GM19324 (cell line): ENCODE measurements around the gene COL19A1.

ENCODE experiments used
- ATAC-seq: cut with Tn5 transposase; IDR thresholded peaks from one replicate; pipeline ENCODE4 v1.9.1; 2021; ENCODE audit warnings: mild to moderate bottlenecking, moderate library complexity; ENCODE audit not compliant: unreplicated experiment, low FRiP score

Gene COL19A1

DNA sequence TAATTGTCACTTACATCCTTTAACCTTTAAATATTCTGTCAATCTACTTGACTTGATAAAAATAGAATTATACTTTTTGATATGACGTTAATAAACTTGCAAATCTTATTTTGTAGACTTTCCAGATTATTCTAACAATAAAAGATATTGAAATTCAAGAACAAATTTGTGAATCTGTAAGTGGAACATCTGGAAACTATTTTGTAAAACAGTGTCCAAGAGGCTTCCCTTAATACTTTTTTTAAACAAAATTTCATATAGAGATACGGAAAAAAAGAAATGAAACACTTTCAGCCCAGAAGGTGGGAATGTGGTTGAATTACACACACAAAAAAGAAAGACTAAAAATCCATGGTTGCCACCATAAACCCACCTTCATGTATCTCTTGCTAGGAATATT lies 174.4 kb downstream of the COL19A1 start:
- ATAC-seq: no peak

DNA sequence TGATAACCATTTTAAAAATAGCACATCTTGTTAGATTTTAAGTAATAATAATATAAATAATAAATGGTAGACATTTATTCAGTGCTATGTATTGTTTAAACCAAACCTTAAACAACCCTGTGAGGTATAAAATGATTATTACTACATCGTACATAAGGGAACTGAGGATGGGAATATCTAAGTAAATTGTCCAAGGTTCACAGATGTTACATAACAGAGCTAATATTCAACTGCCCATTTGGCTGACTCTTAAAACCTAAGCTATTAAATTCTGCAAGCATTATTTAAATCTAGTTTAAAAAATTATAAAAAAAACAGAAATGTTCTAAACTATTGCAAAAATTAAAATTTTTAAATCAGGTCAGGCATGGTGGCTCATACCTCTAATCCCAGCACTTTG lies 175.1 kb downstream of the COL19A1 start:
- ATAC-seq: no peak

DNA sequence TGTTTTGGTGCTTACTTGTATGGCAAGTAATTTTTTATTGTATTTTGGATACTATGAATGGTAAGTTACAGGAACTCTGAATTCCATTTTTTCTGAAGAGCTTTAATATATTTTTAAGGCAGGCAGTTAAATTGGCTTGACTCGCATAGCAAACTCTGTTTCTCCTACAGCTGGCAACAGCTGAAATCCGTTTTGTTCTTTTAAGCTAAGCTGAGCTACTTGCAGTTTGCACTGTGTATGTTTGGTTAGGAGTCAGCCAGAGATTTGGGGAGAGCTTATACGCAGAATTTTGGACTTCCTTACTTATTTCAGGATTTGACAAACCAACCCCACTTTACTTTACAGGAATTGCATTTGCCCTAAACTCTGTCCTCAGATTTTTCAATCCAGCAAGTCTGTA lies 179.1 kb downstream of the COL19A1 start:
- no peak for ATAC-seq

DNA sequence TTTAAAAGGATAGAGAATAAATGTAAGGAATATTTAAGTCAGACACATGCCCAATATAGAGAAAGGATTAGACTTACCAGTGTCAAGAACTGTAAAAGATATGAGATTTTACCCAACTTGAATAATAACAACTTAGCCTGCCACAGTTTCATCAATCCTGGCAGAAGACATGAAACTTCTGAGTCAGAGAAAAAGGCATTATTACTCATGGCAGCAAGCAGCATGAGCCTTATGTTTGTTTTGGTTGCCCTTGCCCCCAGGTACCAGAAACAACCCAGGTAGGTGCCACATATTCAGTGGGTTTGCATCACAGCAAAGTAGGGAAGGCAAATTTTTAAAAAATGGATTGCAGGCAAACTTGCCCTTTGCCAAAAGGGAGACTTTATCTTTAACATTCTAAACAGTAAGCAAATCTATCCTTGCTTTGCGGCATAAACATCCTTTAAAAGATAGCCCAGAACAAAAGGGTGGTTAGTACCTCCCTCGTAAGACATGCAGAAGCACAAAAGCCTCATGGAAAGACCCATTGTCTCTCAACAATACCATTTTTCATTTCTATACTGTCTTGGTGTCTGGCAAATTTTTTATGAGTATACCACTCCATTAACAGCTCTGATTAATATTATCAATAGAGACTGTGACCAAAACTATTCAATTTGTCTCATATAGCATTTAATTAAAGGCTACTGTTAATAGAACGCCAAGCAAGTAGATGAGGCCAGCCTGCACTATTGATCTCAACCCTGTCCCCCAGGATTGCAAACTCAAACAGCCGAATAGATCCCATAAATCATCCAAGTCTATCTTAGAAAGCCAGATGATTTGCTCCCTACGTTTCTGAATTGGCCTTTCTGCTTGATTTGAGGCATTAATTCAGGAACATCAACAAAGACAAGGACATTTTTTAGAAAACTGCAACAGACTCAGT lies 185.1 kb downstream of the COL19A1 start:
- ATAC-seq: no peak

DNA sequence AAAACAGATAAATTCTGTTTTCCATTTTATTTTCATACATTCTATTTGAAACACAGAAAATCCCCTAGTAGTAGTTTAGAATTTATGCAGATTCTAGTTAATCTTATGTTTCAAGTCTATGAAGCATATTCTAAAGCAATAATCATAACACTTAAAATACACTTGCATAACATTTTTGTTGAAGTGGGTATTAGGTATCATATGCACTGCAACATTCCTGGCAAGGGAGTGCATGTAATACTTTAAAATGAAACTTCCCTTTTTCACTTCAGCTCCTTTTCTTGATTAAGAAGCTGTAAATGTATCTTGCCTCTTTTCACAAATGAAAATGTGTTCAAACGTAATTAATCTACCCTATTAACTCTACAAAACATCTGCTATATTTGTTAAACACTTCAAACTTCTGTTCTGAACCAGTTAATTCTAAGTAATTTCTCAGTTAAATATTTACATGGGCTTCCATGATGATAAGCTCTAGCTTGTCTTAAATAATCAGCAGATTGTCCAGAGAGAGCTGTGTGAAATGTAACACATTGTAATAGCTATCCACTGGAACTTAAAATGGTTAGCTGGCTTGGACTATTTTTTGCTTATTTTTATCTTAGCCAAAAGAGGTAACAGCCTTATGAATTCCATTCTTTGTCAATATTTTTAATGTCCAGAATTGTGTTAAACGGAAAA lies 192.8 kb downstream of the COL19A1 start:
- no peak for ATAC-seq

DNA sequence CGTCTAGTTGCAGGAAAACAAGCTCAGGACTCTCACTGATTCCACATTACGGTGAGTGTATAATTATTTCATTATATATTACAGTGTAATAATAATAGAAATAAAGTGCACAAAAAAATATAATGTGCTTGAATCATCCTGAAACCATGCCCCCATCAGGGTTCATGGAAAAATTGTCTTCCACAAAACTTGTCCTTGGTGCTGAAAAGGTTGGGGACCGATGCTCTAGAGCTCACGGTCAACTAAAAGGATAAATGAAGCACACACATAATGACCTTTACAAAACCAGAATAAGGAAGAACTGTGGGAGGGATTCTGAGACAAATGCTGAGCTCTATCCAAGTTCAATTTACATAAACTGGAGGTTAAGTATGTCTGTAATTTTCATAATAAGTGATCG lies 194.3 kb downstream of the COL19A1 start:
- ATAC-seq: no peak

DNA sequence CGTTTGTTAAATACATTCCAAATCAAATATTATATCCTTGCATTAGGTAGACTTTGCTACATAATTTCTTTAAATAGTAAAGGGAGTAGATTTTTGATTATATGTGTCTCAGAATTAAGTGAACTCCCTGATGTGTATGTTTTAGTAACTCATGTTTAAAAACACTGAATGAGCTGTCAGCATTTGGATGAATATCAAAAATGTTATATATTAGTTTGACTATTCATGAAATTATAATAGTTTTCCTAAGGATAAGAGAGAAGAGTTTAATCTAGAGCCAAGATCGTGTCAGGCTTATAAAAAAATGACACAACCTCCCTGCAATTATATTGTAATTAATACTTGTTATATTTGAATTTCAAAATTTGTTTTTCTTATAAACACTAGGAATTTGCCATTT lies 195.2 kb downstream of the COL19A1 start:
- ATAC-seq: no peak

DNA sequence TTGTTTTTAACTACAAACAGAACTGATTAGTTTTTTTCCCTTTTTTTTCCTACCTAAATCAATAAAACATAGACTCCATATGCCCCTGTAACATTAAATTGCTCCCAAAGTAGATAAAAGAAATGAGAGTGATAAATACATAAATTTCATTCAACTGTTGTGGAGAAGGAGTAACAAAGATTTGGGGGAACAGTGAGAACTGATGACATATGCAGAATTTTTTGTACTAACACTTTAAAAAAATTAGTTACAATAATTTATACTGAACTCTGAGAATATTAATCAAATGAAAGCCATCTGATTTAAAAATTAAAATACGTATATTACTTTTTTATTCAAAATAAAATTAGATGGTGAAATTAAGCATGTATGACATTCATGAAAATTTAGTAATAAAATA lies 195.7 kb downstream of the COL19A1 start:
- ATAC-seq: no peak

DNA sequence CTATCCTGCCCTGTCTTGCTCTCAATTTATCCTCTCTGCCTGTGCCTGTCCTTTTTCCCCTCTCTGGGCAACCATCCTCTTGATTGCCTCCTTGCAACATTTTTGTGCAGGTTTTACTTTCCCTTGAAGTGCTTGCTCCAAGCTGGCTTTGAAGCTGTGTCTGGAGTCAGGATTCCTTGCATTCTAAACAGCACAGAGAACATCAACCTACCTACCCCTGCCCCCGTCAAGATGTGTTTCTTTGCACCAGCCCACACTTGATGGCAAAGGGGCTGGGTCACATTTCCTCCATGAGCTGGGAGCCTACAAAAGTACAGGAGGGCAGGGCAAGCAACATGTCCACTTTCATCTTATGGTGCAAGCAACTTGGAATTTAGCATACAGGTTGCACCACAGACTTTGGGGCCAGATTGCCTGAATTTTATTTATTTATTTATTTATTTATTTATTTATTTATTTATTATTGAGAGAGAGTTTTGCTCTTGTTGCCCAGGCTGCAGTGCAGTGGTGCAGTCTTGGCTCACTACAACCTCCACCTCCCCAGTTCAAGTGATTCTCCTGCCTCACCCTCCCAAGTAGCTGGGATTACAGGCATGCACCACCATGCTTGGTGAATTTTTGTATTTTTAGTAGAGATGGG lies 206.3 kb downstream of the COL19A1 start:
- no peak for ATAC-seq

DNA sequence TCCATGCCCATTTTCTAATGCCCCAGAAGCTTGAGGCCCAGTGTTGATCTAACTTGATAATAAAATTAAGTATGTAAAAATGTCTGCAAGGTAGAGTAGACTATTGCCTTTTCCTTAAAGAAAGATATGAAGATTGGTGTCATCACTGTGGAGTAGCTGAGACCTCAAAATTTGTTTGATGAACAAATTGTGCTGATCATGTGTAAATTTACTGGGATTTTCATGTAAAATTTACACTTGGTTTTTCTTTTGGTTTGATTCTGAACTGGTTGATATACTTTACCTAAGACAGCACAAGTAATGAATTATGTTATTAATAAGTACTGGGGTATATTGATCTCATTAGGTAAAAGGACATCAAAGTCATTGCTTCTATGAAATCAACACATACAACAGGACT lies 207.3 kb downstream of the COL19A1 start:
- no peak for ATAC-seq

DNA sequence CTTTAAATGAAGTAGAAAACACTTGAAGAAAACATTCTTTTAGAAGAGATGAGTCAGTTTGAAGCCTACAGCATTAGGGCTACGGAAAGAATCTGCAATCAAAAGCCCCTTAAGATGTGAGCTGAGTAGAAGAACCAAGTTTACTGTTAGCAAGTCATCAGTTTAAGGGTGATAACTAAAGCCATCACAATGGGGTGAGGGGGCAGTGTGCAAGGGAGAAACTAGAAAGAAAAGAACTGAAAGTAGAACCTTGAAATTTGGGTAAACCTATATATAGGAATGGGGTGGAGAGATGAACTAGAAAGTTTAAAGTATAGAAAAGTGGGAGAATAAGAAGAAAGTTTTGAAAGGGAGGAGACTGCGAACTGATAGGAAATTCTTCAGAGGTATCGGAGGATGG lies 212.9 kb downstream of the COL19A1 start:
- peak; percentile 51 for ATAC-seq

DNA sequence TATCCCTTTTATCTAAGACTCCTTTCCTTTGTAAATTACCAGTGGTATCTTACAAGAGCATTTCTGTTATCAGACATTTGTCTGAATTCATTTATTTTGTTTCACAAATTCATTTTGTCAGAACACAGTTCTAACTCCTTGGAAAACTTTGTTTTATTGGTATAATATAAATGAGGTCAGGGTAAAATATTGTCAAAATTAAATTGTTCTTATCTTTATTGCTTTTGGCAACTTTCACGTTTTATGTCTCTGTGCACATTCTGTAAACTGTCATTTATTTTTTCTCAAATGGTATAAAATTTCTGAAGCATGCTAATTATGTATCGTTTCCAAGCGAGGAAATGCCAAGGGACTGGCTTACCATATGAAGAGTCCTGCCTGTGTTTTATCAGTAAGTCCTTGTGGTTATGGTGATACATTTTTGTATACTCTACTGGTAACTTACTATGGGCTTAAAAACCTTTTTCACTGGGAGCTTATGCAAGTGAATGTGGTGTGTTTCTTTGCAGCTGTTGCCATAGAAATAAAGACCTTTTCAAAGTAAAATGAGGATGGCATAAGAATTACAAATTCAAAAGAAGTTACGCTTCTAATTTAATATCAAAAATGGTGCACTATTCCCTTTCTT lies 214.2 kb downstream of the COL19A1 start:
- ATAC-seq: no peak

DNA sequence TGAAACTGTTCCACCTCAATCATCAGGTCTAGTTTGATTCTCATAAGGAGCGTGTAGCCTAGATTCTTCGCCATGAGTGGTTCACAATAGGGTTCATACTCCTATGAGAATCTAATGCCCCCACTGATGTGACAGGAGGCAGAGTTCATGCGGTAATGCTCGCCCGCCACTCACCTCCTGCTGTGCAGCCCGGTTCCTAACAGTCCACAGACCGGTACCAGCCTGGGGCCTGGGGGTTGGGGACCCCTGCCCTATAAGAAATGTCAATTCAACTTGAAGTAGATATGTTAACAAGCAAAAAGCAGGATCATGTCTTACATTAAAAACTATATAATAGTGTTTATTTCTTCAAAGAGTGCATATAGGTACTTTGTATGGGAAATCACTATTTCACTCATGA lies 216.5 kb downstream of the COL19A1 start:
- ATAC-seq: no peak

DNA sequence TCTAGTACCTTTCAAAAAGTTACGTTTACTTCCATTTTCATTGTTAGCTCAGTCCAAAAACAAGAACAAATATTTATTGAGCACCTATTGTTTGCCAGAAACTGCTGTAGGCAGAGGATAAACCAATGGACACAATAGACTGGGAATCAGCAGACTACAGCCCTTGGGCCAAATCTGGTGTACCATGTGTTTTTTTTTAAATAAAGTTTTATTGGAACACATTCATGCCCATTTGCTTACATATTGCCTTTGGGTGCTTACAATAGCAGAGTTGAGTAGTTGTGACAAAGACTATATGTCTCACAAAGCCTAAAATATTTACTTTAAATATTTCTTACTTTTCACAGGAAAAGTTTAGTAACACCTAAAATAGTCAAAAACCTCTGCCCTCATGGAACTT lies 220.4 kb downstream of the COL19A1 start:
- no peak for ATAC-seq

DNA sequence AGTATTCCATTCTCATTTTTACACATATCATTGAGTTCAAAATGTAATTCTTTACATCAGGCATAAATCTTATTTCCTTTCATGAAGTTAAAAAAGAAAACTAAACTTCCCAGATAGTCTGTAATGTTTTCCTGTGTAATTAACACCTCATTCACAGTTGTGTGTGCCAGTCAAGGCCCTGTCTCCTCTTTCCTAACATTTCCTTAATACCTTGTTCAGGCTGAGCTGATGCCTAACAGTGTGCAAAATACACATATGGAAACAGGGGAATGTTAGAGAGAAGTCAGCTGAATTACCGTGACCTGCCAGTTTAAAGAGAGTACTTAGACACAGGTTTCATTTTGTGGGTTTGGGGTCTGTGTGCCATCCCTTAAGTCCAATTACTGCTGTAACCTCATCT lies 227.8 kb downstream of the COL19A1 start:
- no peak for ATAC-seq

DNA sequence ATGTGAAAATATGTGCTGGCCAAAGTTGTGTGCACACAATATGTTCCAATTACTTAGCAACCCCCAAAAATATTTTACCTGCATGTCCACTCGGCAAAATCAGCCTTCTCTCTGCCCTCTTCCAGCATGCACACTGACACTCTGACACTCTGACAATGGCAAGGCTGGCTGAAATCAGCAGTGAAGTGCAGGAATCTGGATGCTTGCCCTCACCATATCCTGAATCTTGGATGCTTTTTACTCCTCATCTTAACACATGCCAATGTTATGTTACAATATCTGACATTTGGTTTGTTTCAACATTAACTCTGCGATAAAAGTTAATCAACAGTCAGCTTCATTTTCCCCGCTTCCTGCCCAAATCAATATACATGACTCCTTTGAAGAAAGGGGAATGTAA lies 233.4 kb downstream of the COL19A1 start:
- no peak for ATAC-seq

DNA sequence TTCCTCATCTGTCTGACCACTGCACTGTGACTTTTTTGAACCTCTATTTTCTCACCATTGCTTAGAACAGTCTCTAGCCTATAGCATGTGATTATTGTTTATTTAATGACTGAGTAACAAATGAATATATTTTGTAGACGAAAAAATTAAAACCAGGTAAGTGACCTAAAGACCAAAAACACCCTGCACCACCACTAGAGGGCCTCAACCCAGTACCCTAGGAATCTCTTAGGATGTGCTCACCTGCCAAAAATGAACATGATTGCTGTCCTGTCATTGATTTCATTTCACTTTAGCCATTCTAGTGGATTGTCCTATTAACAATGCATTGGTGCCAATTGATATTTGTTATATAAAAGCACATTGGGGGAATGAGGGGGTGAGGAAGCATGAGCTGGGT lies 237.4 kb downstream of the COL19A1 start:
- no peak for ATAC-seq

DNA sequence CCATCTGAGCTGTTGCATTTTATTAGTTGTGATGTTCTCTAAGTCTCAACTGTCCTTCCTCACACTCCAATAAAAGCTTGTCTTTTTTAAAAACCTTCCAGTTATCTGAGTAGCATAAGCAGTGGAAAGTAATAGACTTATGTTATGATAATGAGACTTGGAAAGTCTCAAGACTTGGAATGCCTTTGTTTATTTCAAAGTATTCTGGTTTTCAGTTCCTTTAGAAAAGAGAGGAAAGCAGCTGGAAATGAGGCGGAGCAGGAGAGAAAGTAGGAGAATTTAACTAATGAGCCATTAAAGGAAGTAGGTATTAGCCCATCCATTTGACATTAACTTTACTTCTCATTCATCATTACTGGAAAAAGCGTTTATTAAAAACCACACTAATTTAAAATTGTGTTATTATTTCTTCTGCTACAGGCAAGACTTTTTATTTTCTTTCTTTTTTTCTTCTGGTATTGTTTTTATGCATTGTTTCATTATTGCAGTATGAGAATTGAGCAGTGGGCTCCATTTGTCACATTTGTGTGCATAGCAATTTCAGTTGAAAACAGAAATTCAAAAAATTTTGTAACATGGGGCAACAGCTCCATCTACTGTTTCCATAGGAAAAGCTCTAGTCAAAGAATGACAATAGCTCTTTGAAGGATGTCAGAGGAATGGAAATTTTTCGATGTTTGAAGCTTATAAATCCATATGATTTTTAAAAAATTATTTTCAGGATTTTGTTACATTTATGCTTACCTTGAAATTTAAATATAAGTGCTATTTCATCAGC lies 241.7 kb downstream of the COL19A1 start:
- ATAC-seq: no peak

DNA sequence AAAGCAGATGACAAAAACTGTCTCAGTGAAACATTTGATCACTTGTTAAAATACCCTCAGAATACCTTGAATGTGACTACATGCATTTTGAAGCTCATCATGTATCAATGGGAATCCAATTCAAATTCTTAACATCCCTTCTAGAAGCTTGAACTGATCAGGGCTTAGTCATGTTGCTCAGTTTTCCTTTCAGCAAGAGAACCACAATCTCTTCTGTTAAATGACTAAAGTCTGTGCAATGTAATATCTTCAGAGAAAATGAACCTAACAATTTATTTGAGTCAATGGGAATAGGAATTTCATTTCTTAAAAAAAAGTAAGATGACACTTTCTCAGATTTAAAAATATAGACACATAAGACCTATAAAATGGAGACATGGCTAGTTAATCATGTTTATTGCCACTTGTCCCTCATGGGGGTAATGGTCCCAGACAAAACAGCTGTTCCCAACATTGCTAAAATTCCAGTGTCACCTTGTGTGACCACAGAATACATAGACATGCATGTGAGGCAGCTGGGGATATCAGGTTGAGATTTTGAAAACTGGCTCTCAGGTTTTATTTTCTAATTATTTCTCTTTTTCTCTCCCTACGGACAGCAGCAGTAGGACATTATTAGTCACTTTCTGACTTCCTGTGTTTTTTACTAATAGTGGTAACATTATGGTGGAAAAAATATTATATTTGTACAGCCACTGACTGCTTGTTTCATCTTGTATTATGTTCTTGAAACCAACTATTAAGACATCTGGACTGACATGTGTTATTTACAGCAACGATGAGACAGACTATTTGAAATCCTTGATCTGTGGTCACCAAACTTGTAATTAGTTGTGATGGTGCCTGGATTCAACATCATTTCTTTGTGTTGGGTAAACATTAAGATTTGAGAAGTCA lies 244.0 kb downstream of the COL19A1 start:
- no peak for ATAC-seq
